Testis (tissue), 3 donors: ENCODE measurements around the gene AUTS2. TPM values are rescaled to one million over a fixed set of nuclear protein-coding genes. Genes with fewer than 3 reads are reported as not detected.

Source experiments
- DNase-seq: peaks from one replicate; pipeline ENCODE4 v3.0.0-alpha.2; 2019
- H3K27ac ChIP-seq, 2 donors: fragments of 200-600 bp; sonication (generic); one replicate each; pipeline ENCODE4 v1.5.1; 2019
- H3K27me3 ChIP-seq: fragments of 200-600 bp; sonication (generic); one replicate; pipeline ENCODE4 v1.5.1; 2019
- H3K36me3 ChIP-seq: fragments of 200-600 bp; sonication (generic); one replicate; pipeline ENCODE4 v1.5.1; 2017; ENCODE audit warnings: low read depth; ENCODE audit errors: missing control alignments
- H3K4me1 ChIP-seq: fragments of 200-600 bp; sonication (generic); one replicate; pipeline ENCODE4 v1.5.1; 2019
- H3K4me3 ChIP-seq, 2 donors: fragments of 200-600 bp; sonication (generic); one replicate each; pipeline ENCODE4 v1.5.1; 2017 to 2019
- H3K9me3 ChIP-seq: fragments of 200-600 bp; sonication (generic); one replicate; pipeline ENCODE4 v1.5.1; 2017
- CTCF ChIP-seq, 3 experiments: fragments of 450-650 bp in 2 of 3; fragments of 200-600 bp in 1 of 3; sonication (generic) in 1 of 3; IDR thresholded peaks; one replicate each; pipeline ENCODE4 v1.5.1; 2016 to 2019; ENCODE audit warnings: antibody characterized with exemption in 3 of 3, mild to moderate bottlenecking in 2 of 3, moderate library complexity in 1 of 3
- POLR2A ChIP-seq: fragments of 450-650 bp; IDR thresholded peaks from one replicate; pipeline ENCODE4 v1.6.1; 2017; ENCODE audit warnings: antibody characterized with exemption, mild to moderate bottlenecking, moderate library complexity
- WGBS, 2 donors: methylation state at CpG; one replicate each; pipeline ENCODE4 v1.1.5; 2018; 5-methylcytosine and 5-hydroxymethylcytosine counted together
- intact Hi-C: fragments of 100-400 bp; cut with DNase I; formaldehyde crosslinking; loops from one replicate; pipeline ENCODE4 v1.15.1; 2023; ENCODE audit warnings: low total_unique reads
- polyA plus RNA-seq: library from polyadenylated mRNA; stranded (reverse); fragments of 350-450 nt; fragmentation: Illumina TruSeq; extraction: RNeasy Lipid Tissue Mini Kit (QIAGEN cat#74804); gene quantifications from one replicate; pipeline ENCODE4 v1.2.3, GENCODE V29; 2014; ENCODE audit warnings: low read depth, low replicate concordance; ENCODE audit not compliant: insufficient read depth
- total RNA-seq, 2 donors: library from RNA; depleted of rRNA; stranded (reverse); fragments of >200 nt; gene quantifications; one replicate each; pipeline ENCODE4 v1.2.3, GENCODE V29; 2016

The AUTS2 gene
- total and polyA plus RNA-seq, 3 donors from 2014 or later = 21.3 to 75.5 (median 56.1) TPM

DNA sequence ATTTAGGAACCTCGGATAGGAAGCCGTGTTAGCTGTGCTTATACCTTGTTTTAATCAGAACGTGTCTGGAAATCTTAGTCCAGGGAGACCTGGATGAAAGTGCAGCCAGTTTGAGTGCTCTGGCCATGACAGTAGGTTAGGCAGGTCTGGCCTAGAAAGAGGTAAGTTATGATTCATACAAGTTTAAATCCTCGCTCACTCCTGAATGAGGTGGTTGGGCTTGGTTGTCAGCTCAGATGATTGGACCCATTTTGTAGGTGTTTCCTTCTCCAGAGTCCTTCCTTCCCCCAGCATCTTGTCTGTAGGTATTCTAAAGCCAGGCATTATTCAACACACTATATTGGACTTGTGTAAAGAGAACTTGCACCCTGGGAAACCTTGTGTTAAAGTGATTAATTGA, 971.8 kb downstream of the AUTS2 start:
- 87 to 92% methylated on average over 4 of the region's 4 CpGs for WGBS, 2 donors
- Histone ChIP-seq H3K4me3 (no peak overlapping the region), H3K27ac (no peak overlapping the region), H3K4me1 (peaks cover 11% of the 10 kb centered on the region), H3K27me3 (no peaks in the 10 kb centered on the region), H3K9me3 (no peaks in the 10 kb centered on the region), H3K36me3 (no peaks in the 10 kb centered on the region)
- TF ChIP-seq CTCF (IDR thresholded peaks at IDR 0.05) (no peak), POLR2A (no peak)
- intact Hi-C loops = no loop called here
- DNase-seq = no peak

DNA sequence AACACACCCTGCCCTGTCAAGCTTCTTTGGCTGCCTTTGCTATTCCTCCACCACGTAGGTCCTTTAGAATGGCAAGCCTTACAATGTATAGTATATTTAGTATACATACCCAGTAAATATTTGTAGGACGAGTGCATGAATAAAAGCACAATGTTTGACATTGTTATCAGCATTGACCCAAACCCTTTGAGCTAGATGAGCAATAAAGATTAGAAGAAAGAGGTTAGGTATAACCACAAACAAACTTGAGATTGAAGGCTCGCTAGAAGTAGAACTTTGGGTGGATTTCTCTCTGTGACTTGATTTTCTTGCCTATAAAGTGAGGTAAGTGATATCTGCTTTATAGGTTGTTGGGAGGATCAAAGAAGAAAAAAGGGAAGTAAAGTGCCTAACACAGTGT, 972.7 kb downstream of the AUTS2 start:
- WGBS, 2 donors = 94 to 96% methylated on average over 3 of the region's 3 CpGs
- H3K9me3 ChIP-seq = no peaks in the 10 kb centered on the region
- H3K36me3 ChIP-seq = no peaks in the 10 kb centered on the region
- no peak overlapping the region for H3K27ac ChIP-seq
- TF ChIP-seq CTCF (IDR thresholded peaks at IDR 0.05) = no peak
- TF ChIP-seq POLR2A = no peak
- DNase-seq = no peak
- H3K27me3 ChIP-seq = no peaks in the 10 kb centered on the region
- intact Hi-C loops = no loop called here
- H3K4me3 ChIP-seq = no peak overlapping the region
- peaks cover 11% of the 10 kb centered on the region for H3K4me1 ChIP-seq

DNA sequence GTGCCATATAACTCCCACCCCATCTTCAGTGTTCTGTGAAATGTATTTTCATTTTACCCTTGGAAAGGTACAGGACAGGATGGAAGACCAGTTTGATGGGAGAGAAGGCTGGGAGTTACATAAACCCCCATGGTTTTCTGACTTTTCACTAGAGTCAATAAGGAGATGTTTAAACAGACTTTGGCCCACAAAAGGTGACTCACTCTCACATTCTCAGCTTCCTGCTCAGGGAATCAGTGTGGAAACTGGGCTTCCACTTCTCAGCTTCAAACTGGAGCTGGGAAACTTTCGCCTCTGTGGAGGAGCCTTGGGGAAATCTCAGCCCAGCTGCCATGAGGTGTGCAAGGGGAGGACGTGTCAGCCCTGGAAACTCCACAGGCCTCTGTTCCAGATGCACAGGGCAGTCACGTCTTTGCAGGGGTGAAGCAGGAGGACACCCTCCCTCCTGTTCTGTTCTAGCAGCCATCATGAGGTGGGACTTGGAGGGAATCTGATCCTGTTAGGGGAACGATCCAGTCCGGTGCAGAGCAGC, 973.2 kb downstream of the AUTS2 start:
- no peak overlapping the region for H3K4me3 ChIP-seq
- TF ChIP-seq CTCF (IDR thresholded peaks at IDR 0.05) = no peak
- TF ChIP-seq POLR2A = no peak
- H3K9me3 ChIP-seq = no peaks in the 10 kb centered on the region
- H3K4me1 ChIP-seq = peaks cover 11% of the 10 kb centered on the region
- H3K36me3 ChIP-seq = no peaks in the 10 kb centered on the region
- intact Hi-C loops = no loop called here
- 90 to 96% methylated on average over 5 of the region's 5 CpGs for WGBS, 2 donors
- no peak overlapping the region for H3K27ac ChIP-seq
- DNase-seq = no peak
- H3K27me3 ChIP-seq = no peaks in the 10 kb centered on the region

DNA sequence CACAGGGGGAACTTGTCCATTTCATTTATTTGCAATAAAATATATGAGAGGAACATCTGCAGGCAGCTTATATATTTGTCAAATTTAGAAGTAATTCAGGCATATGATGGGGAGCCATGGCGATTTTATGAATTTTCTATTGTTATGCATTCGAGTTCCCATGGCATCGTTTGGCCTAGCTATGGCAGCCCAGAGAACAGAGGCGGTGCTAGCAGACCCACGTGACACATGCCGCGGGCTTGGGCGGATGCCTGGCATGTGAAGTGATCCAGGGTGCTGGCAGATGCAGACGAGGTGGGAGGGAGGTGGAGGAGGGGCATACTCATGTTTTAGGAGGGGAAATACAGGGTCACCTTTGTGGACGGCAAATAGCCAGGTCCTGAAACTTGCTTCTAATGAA, 973.7 kb downstream of the AUTS2 start:
- Histone ChIP-seq H3K4me3 (no peak overlapping the region), H3K36me3 (no peaks in the 10 kb centered on the region), H3K9me3 (no peaks in the 10 kb centered on the region), H3K4me1 (peaks cover 11% of the 10 kb centered on the region), H3K27me3 (no peaks in the 10 kb centered on the region), H3K27ac (no peak overlapping the region)
- WGBS, 2 donors = 91 to 97% methylated on average over 10 of the region's 10 CpGs
- intact Hi-C loops = no loop called here
- DNase-seq = no peak
- TF ChIP-seq CTCF (IDR thresholded peaks at IDR 0.05) (no peak), POLR2A (no peak)

DNA sequence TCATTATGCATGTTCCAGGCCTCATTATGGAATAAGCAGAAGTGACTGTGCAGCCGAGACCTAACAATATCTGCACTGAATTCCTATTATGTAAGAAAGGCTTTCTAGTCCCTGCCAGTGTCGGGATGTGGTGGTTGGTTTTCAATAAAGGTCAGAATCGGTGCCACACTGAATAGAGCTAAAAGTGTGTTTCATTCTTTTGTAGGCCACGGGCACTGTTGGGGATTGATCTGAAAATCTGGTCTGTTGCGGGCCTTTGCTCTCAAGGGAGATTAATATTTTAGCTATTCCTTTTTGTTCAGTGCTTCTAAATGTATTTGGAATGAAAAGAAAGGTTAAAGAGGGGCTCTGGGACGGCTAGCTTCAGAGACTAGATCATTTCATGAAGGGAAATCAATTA, 974.3 kb downstream of the AUTS2 start:
- 96% methylated on average over 6 of the region's 6 CpGs for WGBS, 2 donors
- Histone ChIP-seq H3K27me3 (no peaks in the 10 kb centered on the region), H3K36me3 (no peaks in the 10 kb centered on the region), H3K4me1 (peaks cover 11% of the 10 kb centered on the region), H3K9me3 (no peaks in the 10 kb centered on the region), H3K4me3 (no peak overlapping the region), H3K27ac (no peak overlapping the region)
- intact Hi-C loops = no loop called here
- no peak for TF ChIP-seq CTCF (IDR thresholded peaks at IDR 0.05)
- no peak for TF ChIP-seq POLR2A
- DNase-seq = no peak
